Activated T-cell treated with anti-CD3 and anti-CD28 coated beads, Interleukin-2, amount 50 U/mL, for 48 hours (primary cell): Measurements from ENCODE around the gene PITPNB.

Experiments
- DNase-seq, 2 experiments: peaks; one replicate each; pipeline ENCODE4 v3.0.0-alpha.2; 2020

PITPNB gene

DNA sequence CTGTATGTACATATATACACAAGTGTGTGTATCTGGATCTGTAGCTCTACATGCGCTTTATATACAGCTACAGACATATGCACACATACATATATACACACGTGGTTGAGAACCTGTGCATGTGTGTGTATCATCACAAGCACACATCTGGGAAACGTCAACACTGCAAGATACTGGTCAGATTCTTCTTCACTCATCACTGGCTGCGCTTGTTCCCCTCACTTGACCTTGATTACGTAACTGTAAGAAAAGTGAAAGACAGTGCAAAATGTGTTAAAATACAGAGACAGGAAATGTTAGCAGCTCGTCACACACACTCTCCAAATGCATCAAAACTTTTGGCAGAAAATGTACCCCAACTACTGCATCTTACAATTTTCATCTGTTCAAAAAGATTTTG, 65.6 kb downstream of the PITPNB start:
- no peak for DNase-seq

- no peak for DNase-seq
Measured at GRCh38 chr22:27851974-27852746, 66.9 kb downstream of the PITPNB start.

DNA sequence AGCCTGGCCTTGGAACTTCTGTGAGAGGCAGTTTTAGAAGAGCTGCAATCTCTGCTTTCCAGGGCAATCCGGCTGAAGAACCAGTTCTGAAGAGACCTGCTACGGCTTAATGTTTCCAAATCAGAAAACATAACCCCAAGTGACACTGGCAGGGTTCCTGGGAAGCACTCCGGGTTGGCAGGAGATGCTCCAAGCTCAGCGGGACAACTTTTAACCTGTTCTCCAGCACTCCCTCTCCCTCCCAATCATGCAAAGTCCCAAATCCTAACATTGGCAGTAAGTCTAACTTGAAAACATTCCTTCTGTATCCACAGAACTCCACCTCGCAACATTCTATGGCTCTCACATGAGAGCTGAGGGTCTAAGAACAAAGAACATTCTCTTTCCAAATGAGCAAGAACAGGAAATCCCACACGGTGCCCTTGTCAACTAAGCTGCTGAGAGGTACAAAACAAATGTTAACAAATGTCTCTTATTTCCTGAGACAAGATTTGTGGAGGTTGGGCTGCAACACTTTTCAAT, 69.0 kb downstream of the PITPNB start:
- DNase-seq = no peak

DNA sequence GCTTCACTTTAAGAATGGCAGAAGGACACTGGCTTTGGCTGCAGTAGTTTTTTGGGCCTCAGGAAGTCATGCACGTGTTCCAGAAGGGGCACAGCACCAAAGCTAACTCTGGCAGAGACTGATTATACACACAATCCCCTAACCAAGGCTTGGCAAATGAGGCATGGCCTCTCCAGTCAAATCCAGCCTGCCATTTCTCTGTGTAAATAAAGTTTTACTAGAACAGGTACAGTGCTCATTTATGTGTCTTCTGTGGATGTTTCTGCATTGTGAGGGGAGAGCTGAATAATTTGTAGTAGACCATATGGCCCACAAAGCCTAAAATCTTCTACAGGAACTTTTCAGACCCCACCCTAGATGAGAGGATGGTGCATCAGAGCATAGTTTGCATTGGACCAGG, 71.1 kb downstream of the PITPNB start:
- DNase-seq = no peak

GRCh38 chr22:27846910-27847309, 72.1 kb downstream of the PITPNB start:
- no peak for DNase-seq

GRCh38 chr22:27846248-27846757, 72.8 kb downstream of the PITPNB start:
- no peak for DNase-seq

DNA sequence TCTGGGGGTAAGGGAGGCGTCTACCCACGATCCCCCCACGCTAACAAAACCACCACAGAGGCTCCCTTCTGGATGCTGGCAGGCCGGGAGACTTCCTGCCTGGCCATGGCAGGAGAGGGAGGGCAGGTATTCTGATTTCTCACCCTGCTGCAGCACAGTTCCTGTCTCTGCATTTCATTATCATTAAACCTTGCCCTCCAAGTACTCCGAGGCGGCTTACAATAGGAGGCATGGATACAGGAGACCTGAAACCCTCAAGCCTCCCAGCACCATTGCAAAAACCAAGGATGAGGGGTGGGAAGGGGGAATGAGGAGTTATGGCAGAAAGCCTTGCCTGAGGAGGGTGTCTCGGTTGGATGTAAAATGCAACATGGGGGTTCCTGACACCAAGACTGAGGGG, 73.4 kb downstream of the PITPNB start:
- no peak for DNase-seq

- DNase-seq = peak in 1 of 2 experiments; percentile 9
Measured at GRCh38 chr22:27844656-27845591, 74.1 kb downstream of the PITPNB start.

DNA sequence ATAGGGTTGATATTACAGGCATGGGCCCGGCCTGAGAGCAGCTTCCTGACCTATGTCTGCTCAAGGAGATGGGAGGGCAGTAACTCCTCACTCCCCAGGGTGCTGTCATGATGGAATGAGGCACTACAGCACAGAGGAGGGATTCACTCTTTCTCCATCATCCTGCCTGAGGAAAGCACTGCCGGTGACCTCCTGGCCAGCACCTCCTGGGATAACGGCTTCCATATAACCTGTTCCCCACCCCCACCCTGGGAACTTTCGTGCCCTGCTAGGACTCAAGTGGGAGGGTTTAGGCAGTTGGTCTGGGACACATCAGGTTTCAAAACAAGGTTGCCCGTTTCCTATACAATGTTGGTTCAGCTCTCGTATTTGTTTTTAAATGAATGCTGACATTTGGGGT, 74.8 kb downstream of the PITPNB start:
- peak in 1 of 2 experiments; percentile 9 for DNase-seq

GRCh38 chr22:27843441-27843840, 75.6 kb downstream of the PITPNB start:
- DNase-seq = peak in 1 of 2 experiments; percentile 9

GRCh38 chr22:27842669-27843431, 76.2 kb downstream of the PITPNB start:
- no peak for DNase-seq

DNA sequence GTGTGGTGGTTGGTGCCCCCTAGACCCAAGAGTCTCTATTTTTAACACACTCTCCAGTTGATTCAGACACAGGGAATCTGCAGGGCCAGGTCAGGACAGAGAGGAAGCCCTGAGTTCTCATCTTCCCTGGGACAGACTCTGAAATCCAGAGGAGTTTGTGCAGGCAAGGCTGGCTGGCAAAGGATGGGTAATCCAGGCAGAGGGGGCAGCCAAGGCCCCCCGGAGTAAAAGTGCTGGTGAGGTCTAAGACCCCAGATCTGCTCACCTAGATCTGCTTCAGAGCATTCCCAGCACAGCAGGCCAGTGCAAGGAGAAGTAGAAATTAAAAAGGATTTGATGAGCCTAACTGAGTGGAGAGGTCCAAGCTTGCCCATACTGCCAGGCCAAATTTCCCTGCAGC, 76.9 kb downstream of the PITPNB start:
- no peak for DNase-seq

GRCh38 chr22:27840436-27840835, 78.6 kb downstream of the PITPNB start:
- DNase-seq = no peak

- no peak for DNase-seq
Measured at GRCh38 chr22:27839057-27839660, 79.9 kb downstream of the PITPNB start.

DNA sequence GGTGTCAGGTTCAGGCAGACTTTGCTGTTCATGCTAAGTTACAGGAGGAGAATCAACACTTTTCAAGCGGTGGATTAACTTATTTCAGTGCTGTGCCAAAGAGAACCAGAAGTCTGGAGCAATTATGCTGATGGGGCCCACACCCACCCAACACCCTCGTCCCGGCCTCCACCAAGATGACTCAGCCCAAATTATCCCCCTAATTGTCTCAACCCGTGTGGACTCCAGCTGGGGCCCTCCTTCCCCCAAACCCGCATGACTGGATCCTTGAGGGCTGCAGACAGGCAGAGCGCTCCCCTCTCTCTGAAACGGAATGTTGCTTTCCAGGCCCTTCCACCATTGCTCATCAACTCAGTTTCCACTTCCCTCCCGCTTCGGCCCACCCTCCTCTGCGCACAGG, 82.9 kb downstream of the PITPNB start:
- DNase-seq = no peak

DNA sequence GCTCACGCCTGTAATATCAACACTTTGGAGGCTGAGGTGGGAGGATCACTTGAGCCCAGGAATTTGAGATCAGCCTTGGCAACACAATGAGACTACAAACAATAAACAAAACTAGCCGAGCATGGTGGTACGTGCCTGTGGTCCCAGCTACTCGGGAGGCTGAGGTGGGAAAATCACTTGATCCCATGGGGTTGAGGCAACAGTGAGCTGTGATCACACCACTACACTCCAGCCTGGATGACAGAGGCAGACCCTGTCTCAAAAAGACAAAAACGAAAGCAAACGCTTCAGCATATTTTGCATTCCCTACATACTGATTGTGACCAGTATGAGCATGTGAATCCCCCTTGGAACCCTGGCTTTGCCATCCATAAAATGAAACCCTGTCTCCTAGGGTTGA, 83.6 kb downstream of the PITPNB start:
- DNase-seq = no peak

DNA sequence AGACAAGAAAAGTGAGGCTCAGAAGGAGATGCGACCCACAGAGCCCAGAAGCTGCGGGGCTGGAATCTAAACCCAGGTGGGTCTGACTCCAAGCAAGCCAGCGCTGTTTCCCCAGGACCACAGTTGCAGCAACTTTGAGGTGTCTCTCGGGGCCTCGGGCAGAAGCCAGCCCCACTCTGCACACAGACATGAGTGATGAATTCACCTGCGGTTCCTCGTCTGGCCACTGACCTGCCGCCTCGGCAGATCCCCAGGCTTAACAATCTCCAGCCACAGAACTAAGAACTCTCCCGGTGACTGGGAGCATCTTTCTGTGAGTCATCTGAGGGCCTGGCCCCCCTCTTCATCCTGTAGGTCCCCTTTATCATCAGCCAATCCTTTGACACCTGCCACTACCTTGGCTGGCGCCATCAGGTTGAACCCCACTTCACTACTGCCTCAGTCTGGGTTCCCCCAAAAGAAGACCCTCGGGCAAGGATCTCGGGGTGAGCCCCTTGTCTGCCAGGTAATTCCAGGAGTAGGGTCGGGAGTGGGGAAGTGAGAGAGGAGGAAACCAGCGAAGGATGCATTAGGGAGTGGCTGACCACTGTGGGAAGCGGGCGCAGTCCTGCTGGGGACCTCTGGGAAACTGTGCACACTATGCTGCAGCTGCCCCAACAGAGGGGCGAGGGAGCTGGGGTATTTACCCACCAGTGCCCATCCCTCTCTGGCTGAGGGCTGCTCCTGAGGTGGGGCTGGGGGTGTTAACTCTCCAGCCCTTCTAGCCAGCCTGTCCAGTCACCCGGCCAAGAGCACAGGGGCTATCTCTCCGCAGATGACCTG, 84.5 kb downstream of the PITPNB start:
- DNase-seq = no peak

- DNase-seq = no peak
Measured at GRCh38 chr22:27833803-27834202, 85.3 kb downstream of the PITPNB start.

DNA sequence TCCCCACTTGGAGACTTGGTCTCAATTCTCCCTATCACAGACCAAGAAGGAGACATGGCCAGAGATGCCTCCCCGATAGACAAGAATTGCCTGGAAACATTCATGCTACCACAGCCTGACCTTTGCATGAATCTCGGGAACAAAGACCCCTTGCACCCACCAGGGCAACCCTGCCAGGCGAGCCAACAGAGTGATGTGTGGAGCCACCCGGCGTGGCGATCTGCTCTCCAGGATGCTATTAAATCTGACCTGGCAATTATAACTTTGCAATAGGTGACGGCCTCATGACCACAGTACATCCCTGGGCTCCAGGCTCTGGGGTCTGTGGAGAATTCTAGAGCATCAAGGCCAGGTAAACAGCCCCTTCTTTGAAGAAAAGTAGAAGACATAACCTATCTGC, 86.5 kb downstream of the PITPNB start:
- no peak for DNase-seq

DNA sequence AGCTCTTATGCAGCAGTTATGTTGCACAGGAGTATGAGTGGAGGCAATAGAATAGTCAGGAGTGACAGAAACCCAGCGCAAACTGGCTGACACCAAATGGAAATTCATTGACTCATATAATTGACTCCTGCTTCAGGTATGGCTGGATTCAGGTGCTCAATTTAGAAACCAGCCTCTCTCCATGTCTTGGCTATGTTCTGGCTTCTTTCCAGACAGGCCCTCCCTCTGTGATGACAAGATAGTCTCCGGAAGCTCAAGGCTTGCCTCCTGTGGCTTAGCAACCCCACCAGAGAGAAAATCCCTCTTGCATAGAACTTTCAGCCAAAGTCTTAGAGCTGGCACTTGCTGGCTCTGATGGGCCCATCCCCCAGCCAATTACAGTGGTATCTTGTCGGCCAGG, 89.4 kb downstream of the PITPNB start:
- DNase-seq = no peak
